NK-92 treated with Interleukin-12 subunit alpha and Interleukin-12 subunit beta, amount 100 ng/mL, for 24 hours (cell line): ENCODE data around the gene TMPRSS7.

Experiments used
- DNase-seq: peaks from one replicate; lab custom pipeline; 2025; lab: John Stamatoyannopoulos, UW

The TMPRSS7 gene

DNA sequence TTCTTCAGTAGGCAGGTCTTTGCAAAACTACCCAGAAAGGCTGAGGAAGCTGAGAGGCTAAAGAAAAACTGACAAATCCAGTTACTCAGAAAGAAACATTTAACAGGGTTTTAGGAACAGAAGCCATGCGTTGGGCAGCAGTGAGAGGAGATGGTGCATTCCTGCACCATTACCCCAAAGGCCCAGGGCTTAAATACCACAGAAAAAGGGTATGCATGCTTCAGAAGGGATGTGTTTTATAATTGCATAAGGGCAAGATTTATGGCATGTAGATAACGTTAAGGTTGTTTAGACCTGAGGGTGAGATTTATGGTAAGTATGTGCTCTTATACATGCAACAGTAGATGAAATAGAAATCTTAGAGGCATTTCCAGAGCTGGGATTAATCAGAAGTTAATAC, 61.6 kb downstream of the TMPRSS7 start:
- no peak for DNase-seq

DNA sequence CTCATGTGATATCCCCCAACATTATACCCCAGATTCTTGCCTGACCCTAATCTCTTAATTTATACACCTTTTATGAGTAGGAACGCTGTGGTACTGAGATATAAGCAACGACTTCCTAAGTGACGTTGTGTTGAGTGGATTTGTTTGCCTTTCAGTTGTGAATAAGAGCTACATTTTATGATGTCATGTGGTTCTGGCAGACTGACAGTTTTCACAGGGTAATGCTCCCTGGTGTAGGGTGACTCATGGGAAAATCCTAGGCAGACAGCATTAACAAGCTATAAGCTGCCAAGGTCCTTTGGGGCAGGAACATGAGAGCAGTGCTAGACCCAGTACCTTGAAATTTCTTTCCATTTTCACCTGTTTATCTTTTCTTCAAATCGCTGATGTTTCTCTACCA, 62.8 kb downstream of the TMPRSS7 start:
- no peak for DNase-seq

GRCh38 chr3:112101916-112102315, 67.4 kb downstream of the TMPRSS7 start:
- DNase-seq, result no peak

DNA sequence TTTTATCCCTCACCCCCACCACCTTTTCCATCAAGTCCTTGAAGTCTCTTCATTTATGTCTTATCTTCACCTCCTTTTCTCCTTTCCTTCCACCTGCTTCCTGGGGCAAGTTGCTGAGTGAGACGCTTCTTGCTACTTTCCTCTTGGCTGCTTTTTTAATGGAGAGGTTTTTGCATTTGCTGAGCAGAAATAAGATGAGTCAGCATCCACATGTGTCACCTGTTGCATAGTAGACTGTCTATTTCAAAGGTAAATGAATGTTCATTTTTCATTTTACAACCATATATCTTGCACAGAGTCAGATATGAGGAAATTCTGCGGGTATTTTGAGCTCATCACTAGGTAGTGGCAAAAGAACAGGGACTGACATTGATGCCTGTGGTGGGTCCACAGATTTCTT, 70.2 kb downstream of the TMPRSS7 start:
- DNase-seq, result no peak

DNA sequence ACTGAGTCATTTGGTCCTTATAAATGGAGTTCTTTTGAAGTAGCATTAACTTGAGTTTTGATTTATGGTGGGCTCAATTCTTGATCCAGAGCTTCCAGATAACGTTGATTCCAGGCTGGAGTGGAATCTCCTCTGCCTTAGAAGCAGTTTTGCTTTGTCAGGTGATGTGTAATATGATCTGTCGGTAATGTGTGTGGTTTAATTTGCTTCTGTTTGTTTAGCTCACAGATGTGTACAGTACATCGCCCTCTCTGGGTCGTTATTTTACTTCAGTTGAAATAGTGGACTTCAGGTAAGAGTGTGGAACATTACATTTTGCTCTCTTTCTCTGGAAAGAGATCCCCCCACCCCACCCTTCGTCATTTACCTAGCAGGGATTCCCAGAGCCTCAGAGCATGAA, 74.8 kb downstream of the TMPRSS7 start:
- no peak for DNase-seq

DNA sequence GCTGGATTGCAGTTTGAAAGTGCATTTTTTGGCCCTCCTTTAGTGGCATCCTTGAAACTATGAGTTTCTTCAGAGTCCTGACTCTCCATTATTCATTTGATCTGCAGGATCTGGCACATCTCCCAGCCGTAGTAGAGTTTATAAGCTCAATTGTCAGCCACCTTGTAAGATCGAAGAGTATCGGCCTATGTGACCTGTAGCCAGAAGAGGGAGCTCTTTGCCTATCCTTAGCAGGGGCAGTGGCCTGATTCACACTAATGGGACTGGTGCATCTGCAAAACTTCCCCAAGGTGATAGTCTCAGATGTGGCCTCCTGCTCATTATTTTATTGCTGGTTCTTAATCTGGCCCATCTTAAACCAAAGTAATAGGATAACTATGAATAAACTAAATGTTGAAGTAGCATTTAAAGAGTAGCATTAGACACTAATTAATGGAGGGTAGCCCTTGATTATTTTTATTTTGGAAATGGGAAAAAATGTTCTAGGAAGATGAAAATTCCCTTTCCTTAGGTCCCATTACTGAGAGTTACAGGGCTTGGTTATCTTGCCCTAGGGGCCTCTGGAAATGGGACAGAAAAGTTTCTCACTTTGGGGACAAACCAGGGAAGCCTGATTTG, 77.4 kb downstream of the TMPRSS7 start:
- peak; percentile 40 for DNase-seq

DNA sequence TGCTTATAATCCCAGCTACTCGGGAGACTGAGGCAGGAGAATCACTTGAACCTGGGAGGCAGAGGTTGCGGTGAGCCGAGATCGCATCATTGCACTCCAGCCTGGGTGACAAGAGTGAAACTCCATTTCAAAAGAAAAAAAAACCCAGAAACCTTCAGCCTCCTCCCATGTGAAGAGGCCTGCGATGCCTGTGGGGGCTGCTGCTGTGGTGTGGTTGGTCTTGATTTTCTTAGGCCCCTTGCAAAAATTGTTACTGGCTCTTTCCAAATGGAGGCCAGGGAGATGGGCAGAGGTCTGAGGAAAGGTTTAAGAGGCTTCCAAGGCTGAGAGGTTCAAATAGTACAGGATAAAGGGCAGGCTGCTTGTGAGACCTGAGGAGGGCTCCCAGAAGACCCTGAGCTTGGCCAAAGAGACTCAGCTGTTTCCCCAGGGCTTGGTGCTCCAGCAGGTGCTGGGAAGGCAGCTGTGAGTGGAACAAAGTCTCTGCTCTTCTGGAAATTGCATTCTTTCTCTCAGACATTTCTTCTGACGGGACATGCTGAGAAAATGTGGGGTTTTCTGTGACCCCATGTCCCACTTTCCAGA, 80.1 kb downstream of the TMPRSS7 start:
- no peak for DNase-seq

DNA sequence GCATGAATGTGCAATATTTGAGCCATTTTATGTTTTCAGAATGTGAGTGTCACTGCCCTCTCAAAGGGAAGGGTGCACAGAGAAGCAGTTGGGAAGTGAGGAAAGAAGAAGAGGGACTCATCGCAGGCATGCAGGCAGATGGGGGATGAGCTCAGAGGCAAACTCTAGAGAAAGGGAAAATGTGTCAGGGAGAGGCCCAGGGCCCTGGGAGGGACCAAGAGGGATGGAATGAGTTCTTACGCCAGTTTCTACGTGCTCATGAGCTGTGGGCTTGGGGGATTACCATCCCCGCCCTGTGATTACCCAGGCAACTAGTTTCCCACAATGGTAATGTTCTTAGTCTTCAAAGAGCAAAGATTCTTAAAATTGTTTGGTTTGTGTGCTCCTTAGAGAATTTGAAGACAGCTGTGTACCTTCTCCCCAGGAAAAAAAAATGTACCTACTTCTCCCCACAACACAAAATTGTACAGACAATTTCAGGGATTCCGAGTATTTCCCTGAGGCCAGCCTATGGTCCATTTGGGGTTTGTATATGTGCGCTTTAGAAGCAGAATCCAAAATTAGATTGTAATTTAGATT, 80.7 kb downstream of the TMPRSS7 start:
- DNase-seq, result no peak

- no peak for DNase-seq
Observed at GRCh38 chr3:112115806-112116383, 81.4 kb downstream of the TMPRSS7 start.

GRCh38 chr3:112116748-112117186, 82.2 kb downstream of the TMPRSS7 start:
- DNase-seq, result no peak

- DNase-seq, result no peak
Observed at GRCh38 chr3:112117415-112117814, 82.9 kb downstream of the TMPRSS7 start.

GRCh38 chr3:112117841-112118571, 83.5 kb downstream of the TMPRSS7 start:
- no peak for DNase-seq

GRCh38 chr3:112119962-112120836, 85.7 kb downstream of the TMPRSS7 start:
- DNase-seq, result no peak

GRCh38 chr3:112121577-112122547, 87.3 kb downstream of the TMPRSS7 start:
- DNase-seq, result no peak

- DNase-seq, result no peak
Observed at GRCh38 chr3:112122870-112123269, 88.3 kb downstream of the TMPRSS7 start.

DNA sequence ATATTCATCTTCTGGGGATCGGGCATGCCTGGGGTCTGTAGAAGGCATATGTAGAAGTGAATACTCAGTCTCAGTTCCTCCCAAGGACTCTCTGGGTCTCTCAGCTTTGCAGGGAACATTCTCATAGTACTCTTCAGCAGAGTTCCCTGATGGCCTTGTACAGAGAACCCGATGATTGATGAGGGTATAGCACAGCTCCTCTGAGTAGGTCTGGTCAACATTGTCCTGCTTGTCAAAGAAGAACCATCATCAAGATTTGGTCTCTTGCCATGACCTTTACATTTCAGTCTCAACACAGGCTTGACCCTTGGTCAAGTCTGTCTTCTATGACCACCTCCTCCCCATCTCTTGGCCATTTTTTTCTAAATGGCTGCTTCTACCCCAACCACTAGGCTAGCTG, 89.0 kb downstream of the TMPRSS7 start:
- no peak for DNase-seq

DNA sequence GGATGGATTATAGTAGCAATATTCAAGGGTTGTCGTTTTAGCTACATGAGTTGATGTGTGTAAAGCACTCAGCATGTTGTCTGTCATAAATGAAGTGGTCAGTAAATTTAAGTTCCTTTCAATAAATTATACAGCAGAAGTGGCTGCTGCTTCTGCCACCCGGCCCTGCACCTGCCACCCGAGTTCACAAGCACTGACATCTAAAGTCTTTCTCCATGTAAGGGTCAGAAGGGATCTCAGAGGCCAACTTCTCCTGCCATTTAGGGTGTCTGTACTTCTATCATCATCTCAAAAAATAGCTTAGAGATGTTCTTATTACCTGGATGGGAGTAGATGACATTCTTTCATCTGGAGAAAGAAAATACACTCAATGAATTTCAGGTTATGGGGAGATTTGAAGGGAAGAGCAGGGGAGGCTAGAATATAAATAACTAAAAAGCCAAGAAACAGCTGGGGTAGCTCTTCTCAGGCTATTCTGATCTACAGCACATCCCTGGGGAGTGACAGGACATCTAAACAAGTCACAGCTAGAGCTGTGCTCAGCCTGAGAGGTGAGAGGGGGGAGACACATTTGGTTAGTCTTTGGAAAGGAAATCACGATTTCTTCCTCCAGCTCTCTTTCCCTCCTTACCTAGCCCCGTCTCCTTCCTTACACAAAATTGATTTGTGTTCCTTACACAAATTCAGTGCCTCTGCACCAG, 90.5 kb downstream of the TMPRSS7 start:
- no peak for DNase-seq

DNA sequence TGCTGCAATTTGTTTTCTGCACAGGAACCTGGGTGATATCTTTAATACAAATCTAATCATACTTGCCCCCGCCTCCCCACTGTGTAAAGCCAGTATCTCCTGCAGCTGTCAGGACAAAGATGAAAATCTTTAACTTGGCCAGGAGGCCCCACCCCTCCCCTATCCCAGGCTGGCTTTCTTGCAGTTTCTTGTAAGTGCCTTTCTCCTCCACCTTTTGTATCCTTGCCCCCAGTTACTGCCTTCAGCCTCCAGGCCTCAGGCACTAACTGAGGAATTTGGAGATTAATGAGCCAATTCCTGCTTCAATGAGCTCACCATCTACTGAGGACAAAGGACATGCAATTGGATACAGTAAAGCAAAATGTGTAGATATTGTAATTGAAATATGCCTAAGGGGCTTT, 92.0 kb downstream of the TMPRSS7 start:
- DNase-seq, result no peak

DNA sequence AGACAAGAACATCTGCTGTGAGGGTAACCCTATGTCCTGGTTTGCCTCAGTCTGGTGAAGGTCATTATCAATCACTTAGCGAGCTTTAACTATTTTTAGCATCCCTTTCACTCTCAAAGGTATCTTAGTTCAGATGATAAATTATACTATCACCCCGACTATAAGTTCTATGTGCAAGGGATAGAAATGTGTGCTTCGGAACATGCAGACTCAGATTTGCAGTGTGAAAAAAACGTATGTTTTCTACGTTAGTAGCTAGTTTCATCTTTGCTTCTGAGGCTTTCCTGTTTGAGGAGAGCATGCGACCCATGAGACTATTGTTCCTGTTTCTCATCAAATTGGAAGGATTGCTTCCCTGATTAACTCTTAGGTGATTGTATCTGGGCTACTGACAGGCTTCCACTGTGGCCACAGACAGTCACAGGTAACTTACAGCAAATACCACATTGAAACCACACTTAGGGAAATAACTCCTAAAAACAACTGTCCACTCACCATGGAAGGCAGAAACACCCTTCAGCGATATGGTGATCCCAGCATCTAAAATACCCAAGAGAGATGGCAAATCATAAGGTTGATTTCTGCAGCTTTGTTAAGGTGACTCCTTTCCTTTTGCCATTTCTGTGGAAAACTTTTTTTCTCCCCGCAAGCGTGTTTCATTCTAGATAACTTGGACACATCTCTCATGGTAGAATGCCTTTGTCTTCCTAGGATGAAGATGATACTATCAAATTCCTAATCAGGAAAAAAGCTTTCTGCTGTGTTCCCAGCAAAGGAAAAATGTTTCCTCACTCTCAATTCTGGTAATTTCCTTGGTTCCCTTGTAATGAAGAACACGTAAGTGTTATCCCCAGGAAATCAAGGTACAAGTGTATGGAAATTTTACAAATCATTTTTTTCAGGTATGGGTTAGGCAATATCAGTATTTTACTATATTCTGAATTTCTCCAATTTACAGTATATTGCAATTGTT, 93.3 kb downstream of the TMPRSS7 start:
- no peak for DNase-seq
